HG03108 (cell line): Measurements from ENCODE around the gene PROSER3.
"Not testable (repeated sequence)": the region's sequence is repeated elsewhere in the genome, so short reads cannot be mapped to it uniquely, and the experiment has no call there.

Source experiments
- ATAC-seq: cut with Tn5 transposase; IDR thresholded peaks from one replicate; pipeline ENCODE4 v1.9.1; 2021; ENCODE audit warnings: moderate library complexity; ENCODE audit not compliant: unreplicated experiment

Gene PROSER3

DNA sequence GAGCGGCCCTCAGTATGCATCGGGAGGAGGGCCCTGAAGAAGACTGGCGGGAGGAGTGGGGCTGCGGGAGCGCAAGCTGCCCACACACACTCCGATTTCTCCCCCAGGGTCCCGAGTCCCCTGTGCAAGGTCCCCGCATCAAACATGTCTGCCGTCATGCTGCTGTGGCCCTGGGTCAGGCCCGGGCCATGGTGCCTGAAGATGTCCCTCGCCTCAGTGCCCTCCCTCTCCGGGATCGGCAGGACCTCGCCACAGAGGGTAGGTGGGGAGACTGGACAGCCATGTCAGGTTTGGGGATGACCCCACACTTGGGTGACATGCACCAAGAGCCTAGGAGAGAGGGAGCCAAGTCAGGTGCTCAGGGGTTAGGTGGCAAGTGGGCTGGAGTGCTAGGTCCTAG, 35.5 kb upstream of the PROSER3 start:
- ATAC-seq: no peak

DNA sequence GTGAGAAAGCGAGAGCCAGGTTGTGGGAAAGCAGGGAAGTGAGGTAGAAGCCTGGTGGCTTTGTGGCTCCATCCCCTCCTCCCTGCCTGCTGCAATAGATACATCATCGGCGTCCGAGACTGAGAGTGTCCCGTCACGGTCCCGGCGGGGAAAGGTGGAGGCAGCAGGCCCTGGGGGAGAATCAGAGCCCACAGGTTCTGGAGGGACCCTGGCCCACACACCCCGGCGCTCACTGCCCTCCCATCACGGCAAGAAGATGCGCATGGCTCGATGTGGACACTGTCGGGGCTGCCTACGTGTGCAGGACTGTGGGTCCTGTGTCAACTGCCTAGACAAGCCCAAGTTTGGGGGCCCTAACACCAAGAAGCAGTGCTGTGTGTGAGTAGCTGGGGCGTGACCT, 35.1 kb upstream of the PROSER3 start:
- no peak for ATAC-seq

DNA sequence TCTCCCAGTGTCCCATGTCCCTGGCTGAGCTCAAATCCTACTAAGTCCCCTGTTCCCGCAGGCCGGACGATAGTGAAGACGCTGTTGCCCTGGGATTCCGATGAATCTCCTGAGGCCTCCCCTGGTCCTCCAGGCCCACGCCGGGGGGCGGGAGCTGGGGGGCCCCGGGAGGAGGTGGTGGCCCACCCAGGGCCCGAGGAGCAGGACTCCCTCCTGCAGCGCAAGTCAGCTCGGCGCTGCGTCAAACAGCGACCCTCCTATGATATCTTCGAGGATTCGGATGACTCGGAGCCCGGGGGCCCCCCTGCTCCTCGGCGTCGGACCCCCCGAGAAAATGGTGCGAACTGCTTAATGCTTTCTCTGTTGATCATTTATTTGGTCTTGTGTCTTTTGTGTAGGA, 34.3 kb upstream of the PROSER3 start:
- ATAC-seq: no peak

DNA sequence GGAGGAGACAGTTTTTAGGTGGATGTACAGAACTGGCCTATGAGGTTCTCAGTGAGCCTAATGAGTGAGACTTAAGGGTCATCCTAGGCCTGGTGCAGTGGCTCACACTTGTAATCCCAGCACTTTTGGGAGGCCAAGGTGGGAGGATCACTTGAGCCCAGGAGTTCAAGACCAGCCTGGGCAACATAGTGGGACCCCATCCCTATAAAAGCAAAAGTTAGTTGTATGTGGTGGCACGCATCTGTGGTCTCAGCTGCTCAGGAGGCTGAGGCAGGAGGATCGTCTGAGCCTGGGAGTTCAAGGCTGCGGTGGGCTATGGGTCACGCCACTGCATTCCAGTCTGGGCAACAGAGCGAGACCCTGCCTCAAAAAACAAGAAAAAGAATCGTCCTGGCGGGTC, 33.8 kb upstream of the PROSER3 start:
- ATAC-seq: not testable (repeated sequence)

DNA sequence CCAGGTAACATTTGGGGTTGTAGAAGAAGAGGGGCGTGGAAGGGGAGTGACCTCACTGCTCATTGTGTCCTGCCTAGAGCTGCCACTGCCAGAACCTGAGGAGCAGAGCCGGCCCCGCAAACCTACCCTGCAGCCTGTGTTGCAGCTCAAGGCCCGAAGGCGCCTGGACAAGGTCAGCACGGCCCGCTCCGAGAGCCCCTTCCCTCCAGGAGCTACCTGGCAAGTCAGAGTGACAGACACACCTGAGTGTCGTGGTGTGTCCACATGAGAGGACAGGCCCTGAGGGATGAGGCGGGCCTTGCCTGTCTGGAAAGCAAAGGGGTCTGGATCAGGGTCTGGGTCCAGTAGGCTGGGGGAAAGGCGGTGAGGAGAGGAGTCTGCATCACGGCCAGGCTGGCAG, 33.4 kb upstream of the PROSER3 start:
- ATAC-seq: no peak

DNA sequence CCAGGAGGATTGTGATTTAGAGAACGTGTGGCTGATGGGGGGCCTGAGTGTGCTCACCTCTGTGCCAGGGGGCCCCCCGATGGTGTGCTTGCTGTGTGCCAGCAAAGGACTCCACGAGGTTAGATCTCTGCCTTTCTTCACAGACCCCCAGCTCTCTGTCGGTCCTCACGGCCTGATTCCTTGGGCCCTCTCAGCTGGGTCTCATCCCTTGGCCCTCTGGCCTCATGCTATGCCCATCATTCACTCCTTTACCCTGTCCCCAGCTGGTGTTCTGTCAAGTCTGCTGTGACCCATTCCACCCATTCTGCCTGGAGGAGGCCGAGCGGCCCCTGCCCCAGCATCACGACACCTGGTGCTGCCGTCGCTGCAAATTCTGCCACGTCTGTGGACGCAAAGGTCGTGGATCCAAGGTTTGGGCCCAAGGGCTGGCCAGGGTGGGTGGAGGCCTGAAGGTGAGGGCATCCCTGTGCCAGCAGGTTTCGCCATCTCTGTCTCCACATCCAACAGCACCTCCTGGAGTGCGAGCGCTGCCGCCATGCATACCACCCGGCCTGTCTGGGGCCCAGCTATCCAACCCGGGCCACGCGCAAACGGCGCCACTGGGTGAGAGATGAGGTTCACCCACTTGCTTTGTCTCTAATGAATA, 32.6 kb upstream of the PROSER3 start:
- ATAC-seq: no peak

DNA sequence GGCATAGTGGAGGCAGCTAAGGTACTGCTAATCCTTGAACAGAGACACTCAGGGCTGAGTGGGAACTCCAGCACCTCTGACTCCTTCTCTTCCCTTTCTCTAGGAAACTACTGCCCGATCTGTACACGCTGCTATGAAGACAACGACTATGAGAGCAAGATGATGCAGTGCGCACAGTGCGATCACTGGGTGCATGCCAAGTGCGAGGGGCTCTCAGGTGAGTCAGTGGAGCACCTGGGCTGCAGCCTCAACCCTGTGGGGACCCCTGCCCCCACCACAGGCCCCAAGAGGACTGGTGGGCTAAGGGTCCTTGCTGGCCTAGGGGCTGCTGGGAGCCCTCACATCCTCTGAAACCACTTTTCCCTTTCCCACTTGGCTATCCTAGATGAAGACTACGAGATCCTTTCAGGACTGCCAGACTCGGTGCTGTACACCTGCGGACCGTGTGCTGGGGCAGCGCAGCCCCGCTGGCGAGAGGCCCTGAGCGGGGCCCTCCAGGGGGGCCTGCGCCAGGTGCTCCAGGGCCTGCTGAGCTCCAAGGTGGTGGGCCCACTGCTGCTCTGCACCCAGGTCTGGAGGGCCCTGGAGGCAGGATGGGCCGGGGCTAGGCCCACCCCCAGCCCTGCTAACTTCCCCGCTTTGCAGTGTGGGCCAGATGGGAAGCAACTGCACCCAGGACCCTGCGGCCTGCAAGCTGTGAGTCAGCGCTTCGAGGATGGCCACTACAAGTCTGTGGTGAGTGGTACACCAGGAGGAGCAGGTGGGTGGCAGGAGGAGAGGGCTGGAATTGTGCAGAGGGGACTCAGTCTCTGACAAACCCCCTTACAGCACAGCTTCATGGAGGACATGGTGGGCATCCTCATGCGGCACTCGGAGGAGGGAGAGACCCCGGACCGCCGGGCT, 30.7 kb upstream of the PROSER3 start:
- no peak for ATAC-seq

DNA sequence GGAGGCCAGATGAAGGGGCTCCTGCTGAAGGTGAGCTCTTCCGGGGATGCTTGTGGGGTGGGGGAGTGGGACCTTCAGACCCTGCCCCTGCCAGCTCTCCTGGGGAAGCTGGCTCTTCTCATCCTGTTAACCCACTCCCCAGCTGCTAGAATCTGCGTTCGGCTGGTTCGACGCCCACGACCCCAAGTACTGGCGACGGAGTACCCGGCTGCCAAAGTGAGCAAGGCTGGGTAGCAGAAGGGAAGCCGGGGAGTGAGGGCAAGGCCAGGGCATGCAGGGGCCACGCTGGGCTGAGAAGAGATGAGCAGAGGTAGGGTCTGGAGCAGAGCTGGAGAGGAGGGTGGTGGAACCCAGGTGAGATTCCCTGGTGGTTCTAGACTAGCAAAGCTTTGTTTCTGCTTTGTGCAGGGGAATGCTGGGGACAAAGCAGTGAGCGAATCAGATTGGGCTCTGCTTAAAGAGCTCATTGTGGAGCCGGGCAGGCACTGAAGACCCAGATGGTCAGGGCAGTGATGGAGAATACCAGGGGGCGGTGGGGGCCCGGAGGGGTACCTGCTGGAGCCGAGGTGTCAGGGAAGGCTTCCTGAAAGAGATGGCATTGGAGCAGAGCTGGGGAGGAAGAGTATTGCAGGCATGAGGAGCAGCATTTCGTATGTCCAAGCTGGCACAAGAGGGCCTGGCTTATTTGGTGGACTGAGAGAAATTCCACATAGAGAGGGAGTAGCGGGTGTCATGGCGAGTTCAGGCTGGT, 29.8 kb upstream of the PROSER3 start:
- no peak for ATAC-seq

DNA sequence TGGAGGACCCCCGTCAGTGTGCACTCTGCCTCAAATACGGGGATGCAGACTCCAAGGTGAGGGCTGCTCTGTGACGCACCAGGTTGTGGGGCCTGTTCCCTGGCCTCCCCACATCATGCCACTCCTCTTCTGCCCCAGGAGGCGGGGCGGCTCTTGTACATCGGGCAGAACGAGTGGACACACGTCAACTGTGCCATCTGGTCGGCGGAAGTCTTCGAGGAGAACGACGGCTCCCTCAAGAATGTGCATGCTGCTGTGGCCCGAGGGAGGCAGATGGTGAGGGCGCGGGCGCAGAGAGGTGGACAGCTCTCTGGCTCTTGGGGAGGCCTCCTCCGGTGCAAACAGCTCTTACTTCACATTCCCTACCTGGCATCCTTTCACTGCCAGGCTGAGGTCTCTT, 29.0 kb upstream of the PROSER3 start:
- ATAC-seq: no peak

DNA sequence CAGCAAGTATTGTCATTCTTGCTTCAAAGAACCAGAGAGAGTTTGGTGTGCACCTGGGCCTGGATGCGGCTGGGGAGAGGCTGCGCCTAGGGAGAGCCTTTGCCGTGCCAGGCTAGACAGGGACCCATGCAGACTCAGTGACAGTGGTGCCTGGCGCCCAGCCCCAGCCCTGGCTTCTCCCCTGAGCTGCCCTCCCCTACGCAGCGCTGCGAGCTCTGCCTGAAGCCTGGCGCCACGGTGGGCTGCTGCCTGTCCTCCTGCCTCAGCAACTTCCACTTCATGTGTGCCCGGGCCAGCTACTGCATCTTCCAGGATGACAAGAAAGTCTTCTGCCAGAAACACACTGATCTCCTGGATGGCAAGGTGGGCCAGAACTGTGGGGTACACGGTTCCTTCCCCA, 28.2 kb upstream of the PROSER3 start:
- no peak for ATAC-seq

DNA sequence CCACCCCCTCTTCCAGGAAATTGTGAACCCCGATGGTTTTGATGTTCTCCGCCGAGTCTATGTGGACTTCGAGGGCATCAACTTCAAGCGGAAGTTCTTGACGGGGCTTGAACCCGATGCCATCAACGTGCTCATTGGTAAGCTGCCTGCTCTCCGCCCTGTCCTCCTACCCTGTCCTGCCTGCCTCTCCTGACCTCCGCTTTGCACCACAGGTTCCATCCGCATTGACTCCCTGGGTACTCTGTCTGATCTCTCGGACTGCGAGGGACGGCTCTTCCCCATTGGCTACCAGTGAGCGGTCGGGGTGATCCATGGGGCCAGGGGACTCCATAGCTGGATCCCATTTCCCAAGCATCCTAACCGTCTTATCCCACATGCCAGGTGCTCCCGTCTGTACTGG, 27.6 kb upstream of the PROSER3 start:
- ATAC-seq: no peak

DNA sequence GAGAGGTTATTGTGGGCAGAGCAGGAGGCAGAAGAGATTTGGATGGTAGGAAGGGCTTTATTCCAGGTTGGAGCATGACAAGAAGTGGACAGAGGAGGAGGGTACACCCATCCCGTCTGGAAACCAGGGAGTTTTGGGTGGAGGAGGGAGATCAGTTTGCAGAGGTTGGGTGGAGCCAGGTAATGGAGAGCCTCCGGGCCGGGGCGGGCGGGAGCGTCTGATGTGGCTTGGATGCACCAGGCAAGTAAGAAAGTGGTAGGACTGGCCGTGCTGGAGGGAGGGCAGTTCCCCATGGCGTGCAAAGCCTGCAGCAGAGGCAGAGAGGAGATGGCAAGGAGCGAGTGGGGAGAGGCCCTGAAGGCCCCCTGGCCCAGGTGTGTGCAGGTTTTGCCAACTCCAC, 26.6 kb upstream of the PROSER3 start:
- no peak for ATAC-seq

DNA sequence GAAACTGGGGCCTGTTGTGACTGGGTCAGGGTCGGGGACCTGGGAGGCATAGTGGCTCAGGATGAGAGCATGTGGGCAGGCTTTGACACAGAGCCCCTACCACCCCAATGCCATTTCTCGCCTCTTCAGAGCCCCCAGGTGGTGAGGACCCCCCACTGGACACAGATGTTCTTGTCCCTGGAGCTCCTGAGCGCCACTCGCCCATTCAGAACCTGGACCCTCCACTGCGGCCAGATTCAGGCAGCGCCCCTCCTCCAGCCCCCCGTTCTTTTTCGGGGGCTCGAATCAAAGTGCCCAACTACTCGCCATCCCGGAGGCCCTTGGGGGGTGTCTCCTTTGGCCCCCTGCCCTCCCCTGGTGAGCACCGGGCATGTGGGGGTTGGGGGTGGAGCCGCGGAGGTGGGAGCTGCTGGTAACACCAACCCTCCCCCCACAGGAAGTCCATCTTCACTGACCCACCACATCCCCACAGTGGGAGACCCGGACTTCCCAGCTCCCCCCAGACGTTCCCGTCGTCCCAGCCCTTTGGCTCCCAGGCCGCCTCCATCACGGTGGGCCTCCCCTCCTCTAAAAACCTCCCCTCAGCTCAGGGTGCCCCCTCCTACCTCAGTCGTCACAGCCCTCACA, 26.1 kb upstream of the PROSER3 start:
- ATAC-seq: no peak

DNA sequence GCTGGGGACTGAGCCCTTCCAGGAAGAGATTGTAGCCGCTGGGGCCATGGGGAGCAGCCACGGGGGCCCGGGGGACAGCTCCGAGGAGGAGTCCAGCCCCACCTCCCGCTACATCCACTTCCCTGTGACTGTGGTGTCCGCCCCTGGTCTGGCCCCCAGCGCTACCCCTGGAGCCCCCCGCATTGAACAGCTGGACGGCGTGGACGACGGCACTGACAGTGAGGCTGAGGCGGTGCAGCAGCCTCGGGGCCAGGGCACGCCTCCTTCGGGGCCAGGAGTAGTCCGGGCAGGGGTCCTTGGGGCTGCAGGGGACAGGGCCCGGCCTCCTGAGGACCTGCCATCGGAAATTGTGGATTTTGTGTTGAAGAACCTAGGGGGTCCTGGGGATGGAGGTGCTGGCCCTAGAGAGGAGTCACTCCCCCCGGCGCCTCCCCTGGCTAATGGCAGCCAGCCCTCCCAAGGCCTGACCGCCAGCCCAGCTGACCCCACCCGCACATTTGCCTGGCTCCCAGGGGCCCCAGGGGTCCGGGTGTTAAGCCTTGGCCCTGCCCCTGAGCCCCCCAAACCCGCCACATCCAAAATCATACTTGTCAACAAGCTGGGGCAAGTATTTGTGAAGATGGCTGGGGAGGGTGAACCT, 25.3 kb upstream of the PROSER3 start:
- ATAC-seq: no peak

DNA sequence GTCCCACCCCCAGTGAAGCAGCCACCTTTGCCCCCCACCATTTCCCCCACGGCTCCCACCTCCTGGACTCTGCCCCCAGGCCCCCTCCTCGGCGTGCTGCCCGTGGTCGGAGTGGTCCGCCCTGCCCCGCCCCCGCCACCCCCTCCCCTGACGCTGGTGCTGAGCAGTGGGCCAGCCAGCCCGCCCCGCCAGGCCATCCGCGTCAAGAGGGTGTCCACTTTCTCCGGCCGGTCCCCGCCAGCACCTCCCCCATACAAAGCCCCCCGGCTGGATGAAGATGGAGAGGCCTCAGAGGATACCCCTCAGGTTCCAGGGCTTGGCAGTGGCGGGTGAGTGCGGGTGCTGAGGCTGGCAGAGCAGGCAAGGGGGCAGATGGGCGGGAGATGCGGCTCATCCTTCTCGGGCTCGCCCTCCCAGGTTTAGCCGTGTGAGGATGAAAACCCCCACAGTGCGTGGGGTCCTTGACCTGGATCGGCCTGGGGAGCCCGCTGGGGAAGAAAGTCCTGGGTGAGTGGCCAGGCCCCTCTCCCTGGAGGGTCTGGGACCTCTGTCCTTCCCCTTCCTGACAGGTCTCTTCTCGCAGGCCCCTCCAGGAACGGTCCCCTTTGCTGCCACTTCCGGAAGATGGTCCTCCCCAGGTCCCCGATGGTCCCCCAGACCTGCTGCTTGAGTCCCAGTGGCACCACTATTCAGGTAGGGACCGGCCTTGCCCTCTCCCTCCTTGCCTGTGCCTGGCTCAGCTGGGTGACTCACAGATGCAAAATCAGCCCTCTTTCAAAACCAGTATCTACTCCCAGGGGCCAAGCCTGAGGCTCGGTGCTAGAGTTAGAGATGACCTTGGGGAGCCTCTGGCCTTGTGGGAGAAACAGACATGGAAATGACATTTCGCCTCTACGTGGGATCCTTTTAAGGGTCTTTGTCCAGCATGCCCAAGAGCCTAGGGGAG, 24.5 kb upstream of the PROSER3 start:
- no peak for ATAC-seq

DNA sequence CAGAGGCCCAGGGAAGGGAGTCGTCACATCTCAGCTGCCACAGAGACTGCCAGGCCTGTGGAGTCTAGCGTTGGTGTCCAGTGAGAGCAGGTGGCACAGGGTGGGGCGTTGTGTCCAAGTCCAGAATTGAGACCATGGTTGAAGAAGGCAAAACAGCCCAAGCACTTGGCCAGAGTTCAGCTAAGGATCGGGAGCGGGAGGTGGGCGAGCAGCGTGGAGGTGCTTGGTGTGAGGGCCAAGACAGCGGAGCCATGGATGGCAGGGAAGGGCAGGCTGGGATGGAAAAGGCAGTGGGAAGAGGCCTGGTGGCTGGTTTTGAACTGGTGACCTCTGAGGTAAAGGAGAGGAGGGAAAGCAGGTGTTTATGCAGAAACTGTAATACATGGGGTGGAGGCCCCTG, 23.7 kb upstream of the PROSER3 start:
- ATAC-seq: no peak

DNA sequence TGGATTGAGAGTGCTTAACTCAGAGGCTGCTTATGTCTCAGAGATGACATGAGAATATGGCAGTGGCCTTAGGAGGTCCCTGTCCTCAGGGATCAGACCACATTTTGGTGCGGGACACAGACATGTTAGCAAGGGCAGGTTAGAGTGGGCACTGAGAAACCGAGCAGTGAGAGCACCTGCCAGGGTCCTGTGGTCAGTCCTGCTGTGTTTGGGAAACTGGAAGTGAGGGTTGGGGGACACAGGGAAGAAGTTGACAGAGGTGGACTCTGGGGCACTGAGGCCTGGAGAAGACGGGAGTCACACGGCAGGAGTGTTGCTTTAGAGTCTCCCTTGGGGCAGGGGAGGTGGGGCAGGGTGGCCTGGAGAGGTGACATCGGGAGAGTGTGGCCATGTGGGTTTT, 23.1 kb upstream of the PROSER3 start:
- no peak for ATAC-seq

DNA sequence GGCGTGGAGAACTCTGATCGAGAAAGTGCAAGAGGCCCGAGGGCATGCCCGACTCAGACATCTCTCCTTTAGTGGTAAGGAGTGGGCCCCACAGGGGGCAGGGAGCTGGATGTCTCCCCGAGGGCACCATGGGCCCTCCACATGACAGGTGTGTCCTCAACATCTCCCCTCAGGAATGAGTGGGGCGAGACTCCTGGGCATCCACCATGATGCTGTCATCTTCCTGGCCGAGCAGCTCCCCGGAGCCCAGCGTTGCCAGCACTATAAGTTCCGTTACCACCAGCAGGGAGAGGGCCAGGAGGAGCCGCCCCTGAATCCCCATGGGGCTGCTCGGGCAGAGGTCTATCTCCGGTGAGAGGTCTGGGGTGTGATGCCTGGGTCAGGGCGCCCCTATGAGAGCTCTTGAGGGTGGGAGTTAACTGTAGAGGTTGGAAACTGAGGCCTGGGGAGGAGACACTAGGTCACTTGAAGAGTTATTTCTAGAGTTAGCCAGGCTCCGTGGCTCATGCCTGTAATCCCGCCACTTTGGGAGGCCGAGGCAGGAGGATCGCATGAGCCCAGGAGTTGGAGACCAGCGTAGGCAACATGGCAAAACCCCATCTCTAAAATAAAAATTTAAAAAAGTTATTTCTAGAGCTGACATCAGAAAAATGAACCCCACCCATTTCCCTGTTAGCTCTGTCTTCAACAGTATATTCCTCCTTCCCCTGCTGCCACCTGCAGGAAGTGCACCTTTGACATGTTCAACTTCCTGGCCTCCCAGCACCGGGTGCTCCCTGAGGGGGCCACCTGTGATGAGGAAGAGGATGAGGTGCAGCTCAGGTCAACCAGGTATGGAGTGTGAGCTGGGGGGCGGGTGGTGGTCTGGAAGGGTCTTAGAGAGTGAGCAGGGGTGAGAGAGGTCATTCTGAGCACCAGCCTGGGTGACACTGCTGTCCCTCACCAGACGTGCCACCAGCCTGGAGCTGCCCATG, 20.8 kb upstream of the PROSER3 start:
- no peak for ATAC-seq
